T-helper 1 cell treated with Interleukin-12 subunit alpha and Interleukin-12 subunit beta and Interleukin-4 antibody, amounts not matched to agents 30 μg/mL and 1 μg/mL, for 36 hours (primary cell): Measurements from ENCODE around the gene KRTAP13-3.

Experiments
- H3K27ac Mint-ChIP-seq: one replicate; pipeline ENCODE4 v1.8.0; 2021; ENCODE audit warnings: mild to moderate bottlenecking, mixed read lengths
- H3K27me3 Mint-ChIP-seq: one replicate; pipeline ENCODE4 v1.8.0; 2021; ENCODE audit warnings: low read depth, mixed read lengths
- H3K36me3 Mint-ChIP-seq: one replicate; pipeline ENCODE4 v1.8.0; 2021; ENCODE audit warnings: low read depth, mixed read lengths
- H3K4me1 Mint-ChIP-seq: one replicate; pipeline ENCODE4 v1.8.0; 2021; ENCODE audit warnings: low read depth, mixed read lengths
- H3K4me3 Mint-ChIP-seq: one replicate; pipeline ENCODE4 v1.8.0; 2021; ENCODE audit warnings: mild to moderate bottlenecking, moderate library complexity, mixed read lengths
- H3K9me3 Mint-ChIP-seq: one replicate; pipeline ENCODE4 v1.8.0; 2021; ENCODE audit warnings: mixed read lengths

The KRTAP13-3 gene

DNA sequence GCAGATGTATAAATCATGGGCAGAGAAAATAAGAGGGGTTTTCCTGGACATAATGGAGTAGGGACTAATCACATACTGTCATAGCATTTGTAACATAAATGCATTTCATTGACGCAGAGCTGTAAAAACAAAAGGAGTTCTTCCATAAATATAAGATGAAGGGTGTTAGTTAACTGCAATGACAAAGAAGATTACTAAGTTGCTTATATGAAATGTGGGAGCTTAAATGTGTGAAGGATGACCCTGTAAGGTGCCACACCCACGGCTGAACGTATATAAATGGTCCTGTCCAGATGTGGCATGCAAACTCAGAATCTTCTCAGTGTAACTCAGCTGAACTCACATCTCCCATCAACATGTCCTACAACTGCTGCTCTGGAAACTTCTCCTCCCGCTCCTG lies 30.0 kb downstream of the KRTAP13-3 start, which contains the start of gene KRTAP13-1:
TSS of gene KRTAP13-1 (plus strand) at position 301 of the 400 bp plus-strand sequence. CDS start at position 357, 56 bp downstream.
- no peaks in the 10 kb centered on the region for H3K36me3 Mint-ChIP-seq
- no peaks in the 10 kb centered on the region for H3K4me1 Mint-ChIP-seq
- H3K27me3 Mint-ChIP-seq = no peaks in the 10 kb centered on the region
- H3K4me3 Mint-ChIP-seq = no peak within 1 kb of the TSS
- no peak within 1 kb of the TSS for H3K27ac Mint-ChIP-seq
- H3K9me3 Mint-ChIP-seq = no peaks in the 10 kb centered on the region

DNA sequence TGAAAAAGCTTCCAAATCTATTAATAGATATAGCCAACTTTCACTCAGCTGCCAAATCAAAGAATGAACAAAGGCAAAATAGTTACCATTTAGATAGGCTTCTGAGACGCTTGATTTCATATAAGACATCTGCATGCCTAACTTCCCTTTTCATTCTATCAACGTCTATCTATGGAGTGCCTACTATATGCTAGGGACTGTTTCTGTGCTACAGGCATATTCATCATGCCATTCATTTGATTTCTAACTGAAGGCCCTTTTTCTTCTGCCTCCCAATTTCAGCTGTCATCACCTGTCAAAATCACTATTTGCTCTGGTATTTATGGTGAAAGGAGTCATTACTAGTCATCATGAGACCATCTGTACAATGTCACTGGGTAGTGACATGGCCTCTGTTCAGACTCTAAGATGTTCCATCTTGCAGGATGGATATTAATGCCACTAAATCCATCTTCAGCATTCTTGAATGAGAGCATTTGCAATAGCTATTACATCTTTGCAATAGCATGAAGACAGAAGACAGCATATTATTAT lies 34.2 kb downstream of the KRTAP13-3 start:
- Mint-ChIP-seq H3K9me3 (no peaks in the 10 kb centered on the region), H3K36me3 (no peaks in the 10 kb centered on the region), H3K4me3 (no peak overlapping the region), H3K27ac (no peak overlapping the region), H3K4me1 (no peaks in the 10 kb centered on the region), H3K27me3 (no peaks in the 10 kb centered on the region)

- H3K4me3 Mint-ChIP-seq = no peak overlapping the region
- H3K4me1 Mint-ChIP-seq = no peaks in the 10 kb centered on the region
- no peaks in the 10 kb centered on the region for H3K36me3 Mint-ChIP-seq
- no peaks in the 10 kb centered on the region for H3K9me3 Mint-ChIP-seq
- no peaks in the 10 kb centered on the region for H3K27me3 Mint-ChIP-seq
- H3K27ac Mint-ChIP-seq = no peak overlapping the region
Measured at GRCh38 chr21:30382201-30382600, 43.5 kb downstream of the KRTAP13-3 start.
